H1 (cell line): Measurements from ENCODE around the gene ARHGAP12. TPM values are rescaled to one million over a fixed set of nuclear protein-coding genes. Genes with fewer than 3 reads are reported as not detected.

Source experiments
- CTCF ChIA-PET: fragments of 300-600 bp; sonication (Branson Sonifier 250); formaldehyde crosslinking; loops from one replicate; lab custom pipeline; 2021; ENCODE audit not compliant: partially characterized antibody; lab: Charles Lee
- POLR2A ChIA-PET: fragments of 300-600 bp; sonication (Branson Sonifier 250); formaldehyde crosslinking; loops from one replicate; lab custom pipeline; 2021; ENCODE audit warnings: inconsistent platforms; ENCODE audit not compliant: partially characterized antibody; lab: Charles Lee
- DNase-seq, 2 experiments: peaks; one replicate each; pipeline versions ENCODE4 v3.0.0 to v3.0.0-alpha.2; 2010 to 2022; ENCODE audit warnings: low spot score in 2 of 2, low read depth in 1 of 2, mixed read lengths in 1 of 2
- FAIRE-seq: peaks from 2 replicates; lab custom pipeline; 2011; peaks lifted over from hg19 to GRCh38; lab: Jason Lieb, UNC
- H2AFZ ChIP-seq: 2 replicates; pipeline ENCODE4 v1.8.1; 2012; ENCODE audit warnings: low read length, inconsistent platforms
- H2AK5ac ChIP-seq: 2 replicates; pipeline ENCODE4 v1.6.1; 2013; ENCODE audit warnings: low read depth, low read length
- H2BK120ac ChIP-seq: replicated peaks from 2 replicates; pipeline ENCODE3; 2013; ENCODE audit warnings: low read depth, low read length, inconsistent platforms
- H2BK12ac ChIP-seq: 2 replicates; pipeline ENCODE4 v1.6.1; 2013; ENCODE audit warnings: low read depth, low read length
- H2BK15ac ChIP-seq: 2 replicates; pipeline ENCODE4 v1.6.1; 2013; ENCODE audit warnings: low read length
- H2BK20ac ChIP-seq: 2 replicates; pipeline ENCODE4 v1.6.1; 2013; ENCODE audit warnings: low read length
- H2BK5ac ChIP-seq: 2 replicates; pipeline ENCODE4 v1.6.1; 2013; ENCODE audit warnings: low read depth, low read length
- H3K14ac ChIP-seq: 2 replicates; pipeline ENCODE4 v1.6.1; 2013; ENCODE audit warnings: inconsistent platforms; ENCODE audit not compliant: insufficient read length
- H3K18ac ChIP-seq: 2 replicates; pipeline ENCODE4 v1.6.1; 2013; ENCODE audit warnings: low read length; ENCODE audit errors: extremely low read depth
- H3K23ac ChIP-seq: 2 replicates; pipeline ENCODE4 v1.6.1; 2013; ENCODE audit warnings: inconsistent platforms; ENCODE audit not compliant: insufficient read length
- H3K23me2 ChIP-seq: 2 replicates; pipeline ENCODE4 v1.6.1; 2013; ENCODE audit warnings: low read depth, low read length
- H3K27ac ChIP-seq: 2 replicates; pipeline ENCODE4 v1.6.1; 2011; ENCODE audit warnings: low read depth, low read length, inconsistent platforms
- H3K27me3 ChIP-seq, 4 experiments: replicated peaks in 1 of 4; 1 replicate in 1 of 4; 2 replicates in 3 of 4; pipeline versions ENCODE4 v1.6.1 to v1.8.1; 2011 to 2013; ENCODE audit warnings: low read length in 3 of 4, mild to moderate bottlenecking in 3 of 4, inconsistent platforms in 2 of 4, mixed read lengths in 2 of 4, moderate library complexity in 1 of 4; ENCODE audit not compliant: control insufficient read depth in 3 of 4, insufficient read depth in 3 of 4; ENCODE audit errors: extremely low read depth in 1 of 4
- H3K36me3 ChIP-seq, 4 experiments: 2 replicates each; pipeline versions ENCODE4 v1.6.1 to v1.8.1; 2011 to 2013; ENCODE audit warnings: mild to moderate bottlenecking in 4 of 4, low read length in 3 of 4, moderate library complexity in 2 of 4, control low read depth in 1 of 4, inconsistent platforms in 1 of 4; ENCODE audit not compliant: insufficient read depth in 4 of 4, control insufficient read depth in 2 of 4
- H3K4ac ChIP-seq: replicated peaks from 2 replicates; pipeline ENCODE3; 2013; ENCODE audit warnings: low read length, low read depth, mixed read lengths, inconsistent platforms; ENCODE audit not compliant: insufficient read length
- H3K4me1 ChIP-seq, 4 experiments: replicated peaks in 1 of 4; 1 replicate in 1 of 4; 2 replicates in 3 of 4; pipeline versions ENCODE4 v1.6.1 to v1.8.1; 2011 to 2013; ENCODE audit warnings: low read length in 3 of 4, inconsistent platforms in 2 of 4, mixed read lengths in 1 of 4; ENCODE audit not compliant: insufficient read depth in 4 of 4, control insufficient read depth in 3 of 4
- H3K4me2 ChIP-seq, 2 experiments: 2 replicates each; pipeline versions ENCODE4 v1.6.1 to v1.8.1; 2011 to 2013; ENCODE audit warnings: low read depth in 2 of 2, low read length in 2 of 2, control low read depth in 1 of 2, inconsistent platforms in 1 of 2, mild to moderate bottlenecking in 1 of 2; ENCODE audit not compliant: insufficient read depth in 1 of 2
- H3K4me3 ChIP-seq, 4 experiments: fragments of 200-600, 300-600 bp in 1 of 4; sonication (generic), shearing (Covaris generic), sonication (Bioruptor Twin) in 1 of 4; 2 replicates each; pipeline versions ENCODE4 v1.5.1 to v1.8.1; 2011 to 2016; ENCODE audit warnings: low read length in 4 of 4, low read depth in 3 of 4, control low read depth in 2 of 4, inconsistent platforms in 2 of 4, mild to moderate bottlenecking in 2 of 4, mixed read lengths in 1 of 4, moderate library complexity in 1 of 4; ENCODE audit not compliant: insufficient read depth in 2 of 4; ENCODE audit errors: extremely low read depth in 1 of 4
- H3K56ac ChIP-seq: replicated peaks from 2 replicates; pipeline ENCODE3; 2013; ENCODE audit warnings: low read depth, mild to moderate bottlenecking, mixed read lengths, low read length, inconsistent platforms; ENCODE audit not compliant: insufficient read length
- H3K79me1 ChIP-seq: 2 replicates; pipeline ENCODE4 v1.6.1; 2013; ENCODE audit warnings: low read depth, low read length, control low read depth
- H3K79me2 ChIP-seq, 2 experiments: 2 replicates each; pipeline versions ENCODE4 v1.6.1 to v1.8.1; 2012 to 2013; ENCODE audit warnings: low read length in 2 of 2, mild to moderate bottlenecking in 2 of 2, inconsistent platforms in 1 of 2; ENCODE audit not compliant: insufficient read depth in 2 of 2, control insufficient read depth in 1 of 2
- H3K9ac ChIP-seq, 4 experiments: replicated peaks in 1 of 4; 1 replicate in 1 of 4; 2 replicates in 3 of 4; pipeline versions ENCODE4 v1.6.1 to v1.8.1; 2011 to 2013; ENCODE audit warnings: low read depth in 3 of 4, low read length in 3 of 4, control low read depth in 2 of 4, mild to moderate bottlenecking in 2 of 4, moderate library complexity in 2 of 4, inconsistent platforms in 1 of 4; ENCODE audit errors: extremely low read depth in 1 of 4
- H3K9me3 ChIP-seq, 2 experiments: 2 replicates each; pipeline versions ENCODE4 v1.6.1 to v1.8.1; 2012 to 2013; ENCODE audit warnings: mild to moderate bottlenecking in 2 of 2, moderate library complexity in 2 of 2, control low read depth in 1 of 2, inconsistent platforms in 1 of 2, low read depth in 1 of 2, low read length in 1 of 2, mixed read lengths in 1 of 2; ENCODE audit not compliant: insufficient read depth in 2 of 2
- H4K20me1 ChIP-seq, 2 experiments: replicated peaks in 1 of 2; 2 replicates each; pipeline versions ENCODE3 to v1.8.1; 2011 to 2013; ENCODE audit warnings: inconsistent platforms in 2 of 2, low read length in 2 of 2, mild to moderate bottlenecking in 1 of 2; ENCODE audit not compliant: insufficient read depth in 2 of 2, control insufficient read depth in 1 of 2
- H4K5ac ChIP-seq: 2 replicates; pipeline ENCODE4 v1.6.1; 2013; ENCODE audit warnings: low read length, low read depth, mixed read lengths, inconsistent platforms; ENCODE audit not compliant: insufficient read length
- H4K8ac ChIP-seq: 2 replicates; pipeline ENCODE4 v1.8.0; 2013; ENCODE audit warnings: mild to moderate bottlenecking, moderate library complexity, low read length, inconsistent platforms; ENCODE audit not compliant: insufficient read depth; ENCODE audit errors: extremely low read depth
- H4K91ac ChIP-seq: replicated peaks from 2 replicates; pipeline ENCODE3; 2013; ENCODE audit warnings: low read length, mixed read lengths, inconsistent platforms; ENCODE audit not compliant: insufficient read length
- BRCA1 ChIP-seq: IDR thresholded peaks from 2 replicates; pipeline ENCODE4 v1.6.1; 2012; ENCODE audit warnings: low read depth, low read length, improper control_type of control experiment
- E2F6 ChIP-seq: IDR thresholded peaks from 2 replicates; pipeline ENCODE4 v1.6.1; 2012; ENCODE audit warnings: inconsistent platforms
- NRF1 ChIP-seq: IDR thresholded peaks from 2 replicates; pipeline ENCODE4 v1.6.1; 2011; ENCODE audit warnings: mild to moderate bottlenecking, low read depth, low read length, improper control_type of control experiment
- SP1 ChIP-seq: IDR thresholded peaks from 2 replicates; pipeline ENCODE4 v1.6.1; 2011; ENCODE audit warnings: low read depth, low read length
- whole genome bisulfite sequencing, 2 experiments: shearing (Covaris generic) in 1 of 2; methylation state at CpG; one replicate each; pipeline versions ENCODE4 v1.1.6 to v1.1.7; 2013 to 2015; ENCODE audit warnings: low lambda C conversion rate in 2 of 2, mixed read lengths in 2 of 2, inconsistent platforms in 1 of 2, low coverage in 1 of 2, missing lambda C conversion rate in 1 of 2; ENCODE audit not compliant: insufficient replicate concordance in 2 of 2, insufficient coverage in 1 of 2, insufficient read length in 1 of 2; ENCODE audit errors: extremely low coverage in 1 of 2, missing lambda C conversion rate in 1 of 2; 5-methylcytosine and 5-hydroxymethylcytosine counted together
- polyA plus RNA-seq, 7 experiments: library from polyadenylated mRNA; depleted of rRNA in 3 of 7; stranded (reverse) in 5 of 7; unstranded in 2 of 7; fragments of >200 nt in 5 of 7; fragments of 200-250 nt in 2 of 7; gene quantifications; 1 replicate in 5 of 7; 2 replicates in 1 of 7; 4 replicates in 1 of 7; pipeline versions ENCODE4 v1.2.1 to v1.2.3, GENCODE V29; 2011 to 2013; ENCODE audit warnings: missing spikeins in 2 of 7, mixed read lengths in 2 of 7
- total RNA-seq: library from RNA; stranded (reverse); fragmentation: NEBNext Ultra II Directional; extraction: Animal tissue kit (Norgen Biotek cat#: 25700); gene quantifications from 2 replicates; pipeline ENCODE4 v1.2.1, GENCODE V29; 2021

Gene ARHGAP12
- total and polyA plus RNA-seq, 2 of the 8 experiments (the other 6 are each of a cell fraction or from before 2014, with no cell fraction given), result 10.1 to 39.0 TPM

GRCh38 chr10:31921031-31921430, 7.6 kb downstream of the ARHGAP12 start:
- H4K8ac ChIP-seq, result no peak overlapping the region
- no peak overlapping the region for H3K56ac ChIP-seq
- H3K79me1 ChIP-seq, result peaks cover 6% of the 10 kb centered on the region
- no peak overlapping the region for H3K4ac ChIP-seq
- H2BK5ac ChIP-seq, result no peak overlapping the region
- no peak overlapping the region for H3K14ac ChIP-seq
- POLR2A ChIA-PET, result interaction anchor here (1.3 kb wide), 1 partner anchor 16 kb away, joined by 3 read pairs; no protein-coding TSS in a partner anchor
- no peaks in the 10 kb centered on the region; a peak in 1 of 8 replicates for H3K36me3 ChIP-seq
- no peak overlapping the region for H2BK20ac ChIP-seq
- peaks cover 6 to 12% of the 10 kb centered on the region in 2 experiments for H4K20me1 ChIP-seq
- no peak overlapping the region for H2BK12ac ChIP-seq
- FAIRE-seq (no peak), DNase-seq (no peak)
- H2AK5ac ChIP-seq, result no peak overlapping the region
- no peak overlapping the region for H3K18ac ChIP-seq
- TF ChIP-seq E2F6, result no peak
- no peak for TF ChIP-seq SP1
- no peak for TF ChIP-seq BRCA1
- TF ChIP-seq NRF1, result no peak
- TF ChIP-seq, all 59 proteins: peak for 0
- Histone ChIP-seq H3K4me1 (peaks cover 0 to 2% (median under 1%) of the 10 kb centered on the region in 4 experiments; a peak in 2 of 7 replicates), H3K4me2 (no peak overlapping the region), H4K5ac (no peak overlapping the region), H4K91ac (no peak overlapping the region), H2BK15ac (no peak overlapping the region), H3K4me3 (no peak overlapping the region), H3K9me3 (peaks cover 0 to 3% of the 10 kb centered on the region in 2 experiments; a peak in 1 of 4 replicates), H3K23ac (no peak overlapping the region), H3K27ac (no peak overlapping the region), H3K23me2 (no peaks in the 10 kb centered on the region; the same call in 1 of the 2 replicates), H3K27me3 (no peaks in the 10 kb centered on the region), H2BK120ac (no peak overlapping the region), H3K79me2 (peaks cover 39 to 100% of the 10 kb centered on the region in 2 experiments), H3K9ac (no peak overlapping the region), H2AFZ (no peak overlapping the region)
- CTCF ChIA-PET, result interaction anchor here (1.6 kb wide), 1 partner anchor 10 kb away, joined by 4 read pairs; no protein-coding TSS in a partner anchor
- 91% methylated on average over 4 of the region's 4 CpGs; no CpG with 5 or more reads in 1 of the 2 experiments for WGBS, 2 experiments
